Activated CD8-positive, alpha-beta memory T cell treated with anti-CD3 and anti-CD28 coated beads for 1 hour (primary cell): ENCODE data around the gene MMP17.

Experiments
- DNase-seq, 2 donors: peaks; one replicate each; pipeline ENCODE4 v3.0.0-alpha.2; 2020; ENCODE audit warnings: low read depth in 1 of 2; ENCODE audit errors: extremely low read depth in 1 of 2

MMP17 gene

DNA sequence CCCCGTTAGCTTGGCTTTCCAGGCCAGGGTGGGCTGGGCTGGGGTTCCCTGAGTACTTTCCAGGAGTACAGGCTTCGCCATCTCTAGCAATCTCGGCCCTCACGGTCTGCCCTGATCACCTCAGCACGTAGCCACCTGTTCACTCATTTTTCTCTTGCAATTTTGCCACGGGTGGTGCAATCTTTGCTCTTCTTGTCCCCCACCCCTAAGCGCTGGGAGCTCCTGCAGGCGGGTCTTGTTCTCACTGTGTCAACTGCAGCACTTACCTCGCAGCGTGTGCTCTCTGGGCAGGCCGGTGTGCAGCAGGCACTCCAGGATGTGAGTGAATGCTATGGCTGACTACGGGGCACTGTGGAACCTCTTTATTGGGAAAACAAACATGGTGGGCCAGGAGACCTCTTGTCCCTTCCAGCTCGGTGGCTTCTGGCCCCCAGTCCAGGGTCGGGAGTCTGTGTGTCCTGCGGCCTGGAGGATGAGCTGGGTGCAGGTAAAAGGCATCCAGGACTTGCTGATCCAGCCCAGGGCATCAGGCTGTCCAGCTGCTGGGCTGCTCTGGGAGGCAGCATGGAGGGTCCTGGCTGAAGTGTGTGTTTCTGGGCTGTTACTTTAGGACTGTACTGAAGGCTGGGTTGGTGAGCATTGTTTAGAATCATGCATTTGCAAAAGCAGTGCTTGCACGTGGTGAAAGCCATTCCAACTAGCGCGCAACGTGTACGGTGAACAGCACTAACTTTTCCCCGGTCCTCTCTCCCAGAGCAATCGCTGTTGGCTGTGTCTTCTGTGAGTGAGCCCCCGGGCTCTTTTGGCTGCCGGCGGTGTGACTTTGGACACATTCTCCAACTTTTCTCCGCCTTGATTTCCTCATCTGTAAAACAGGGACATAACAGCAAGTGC is 64.8 kb downstream of the MMP17 start:
- no peak for DNase-seq

DNA sequence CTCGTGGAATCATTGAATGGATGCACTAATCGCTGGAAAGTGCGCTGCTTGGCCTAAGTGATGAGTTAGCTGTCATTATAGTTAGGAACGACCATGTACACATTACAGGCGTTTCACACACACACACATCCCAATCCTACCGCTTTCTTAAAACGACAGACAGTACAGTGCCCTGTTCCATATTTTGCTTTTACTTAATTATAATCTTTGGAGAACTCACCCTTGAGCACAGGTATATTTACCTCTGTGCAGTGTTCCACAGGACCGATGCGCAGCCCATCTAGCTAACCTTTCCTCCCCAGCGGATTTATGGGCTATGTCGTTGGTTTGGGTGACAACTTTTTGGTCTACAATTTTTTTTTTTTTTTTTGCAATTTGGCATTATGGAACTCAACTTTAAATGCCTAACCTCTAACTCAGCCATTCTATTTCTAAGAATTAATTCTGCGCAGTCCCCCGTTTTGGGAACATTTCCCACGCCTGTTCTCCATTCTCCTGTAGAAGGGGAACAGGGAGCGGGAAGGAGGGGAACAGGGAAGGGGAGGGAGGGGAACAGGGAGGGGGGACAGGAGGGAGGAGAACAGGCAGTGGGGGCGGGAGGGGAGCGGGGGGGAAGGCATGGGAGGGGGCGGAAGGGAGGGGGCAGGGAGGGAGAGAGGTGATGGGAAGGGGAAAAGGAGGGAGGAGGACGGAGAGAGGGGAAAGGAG is 65.6 kb downstream of the MMP17 start:
- no peak for DNase-seq

DNA sequence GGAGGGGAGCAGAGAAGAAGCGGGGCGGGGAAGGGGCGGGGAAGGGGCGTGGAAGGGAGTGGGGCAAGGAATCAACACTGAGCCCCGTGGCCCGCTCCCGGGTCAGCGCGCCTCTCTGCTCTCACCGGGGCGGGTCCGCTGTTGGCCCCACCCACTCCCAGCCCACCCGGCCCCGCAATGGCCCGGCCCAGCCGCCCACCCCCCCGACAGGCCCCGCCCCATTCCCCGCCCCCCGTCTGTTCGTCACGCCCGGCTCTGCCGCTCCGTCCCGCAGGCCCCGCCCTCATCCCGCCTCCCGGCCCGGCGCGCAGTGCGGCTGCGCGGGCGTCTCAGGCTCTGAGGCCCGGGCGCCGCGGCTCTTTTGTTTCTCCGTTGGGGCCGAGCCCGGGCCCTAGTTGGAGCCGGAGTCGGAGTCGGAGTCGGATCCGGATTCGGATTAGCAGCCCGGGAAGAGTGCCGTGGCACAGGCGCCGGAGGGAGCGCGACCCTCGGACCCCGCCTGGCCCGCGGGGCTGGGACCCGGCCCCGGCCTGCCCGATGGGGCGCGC is 66.2 kb downstream of the MMP17 start, which contains the start of gene ULK1:
Gene ULK1 (plus strand): TSS at position 310 of the 548 bp plus-strand sequence. CDS start 380 bp downstream, outside the sequence.
- peak; percentile 76 to 92 for DNase-seq

DNA sequence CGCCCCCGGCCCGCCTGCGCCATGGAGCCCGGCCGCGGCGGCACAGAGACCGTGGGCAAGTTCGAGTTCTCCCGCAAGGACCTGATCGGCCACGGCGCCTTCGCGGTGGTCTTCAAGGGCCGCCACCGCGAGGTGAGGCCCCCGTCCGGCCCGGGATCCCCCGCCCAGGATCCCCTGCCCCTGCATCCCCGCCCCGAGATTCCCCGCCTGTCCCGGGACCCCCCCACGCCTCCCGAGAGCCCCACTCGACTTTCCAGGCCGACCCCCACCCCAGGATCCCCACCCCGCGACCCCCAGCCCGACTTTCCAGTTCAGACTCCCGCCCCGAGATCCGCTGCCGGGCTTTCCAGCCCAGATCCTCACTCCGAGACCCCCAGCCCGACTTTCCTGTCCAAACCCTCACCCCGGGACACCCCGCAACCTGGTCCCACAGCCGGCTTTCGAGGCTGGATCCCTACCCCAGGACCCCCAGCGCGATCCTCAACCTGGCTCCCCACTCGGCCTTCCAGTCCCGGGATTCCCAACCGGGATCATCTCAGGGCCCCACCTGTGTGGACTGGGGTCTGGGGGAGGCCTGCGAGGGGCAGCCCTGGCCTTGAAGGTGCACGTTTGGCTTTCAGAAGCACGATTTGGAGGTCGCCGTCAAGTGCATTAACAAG is 66.9 kb downstream of the MMP17 start:
- DNase-seq = no peak

DNA sequence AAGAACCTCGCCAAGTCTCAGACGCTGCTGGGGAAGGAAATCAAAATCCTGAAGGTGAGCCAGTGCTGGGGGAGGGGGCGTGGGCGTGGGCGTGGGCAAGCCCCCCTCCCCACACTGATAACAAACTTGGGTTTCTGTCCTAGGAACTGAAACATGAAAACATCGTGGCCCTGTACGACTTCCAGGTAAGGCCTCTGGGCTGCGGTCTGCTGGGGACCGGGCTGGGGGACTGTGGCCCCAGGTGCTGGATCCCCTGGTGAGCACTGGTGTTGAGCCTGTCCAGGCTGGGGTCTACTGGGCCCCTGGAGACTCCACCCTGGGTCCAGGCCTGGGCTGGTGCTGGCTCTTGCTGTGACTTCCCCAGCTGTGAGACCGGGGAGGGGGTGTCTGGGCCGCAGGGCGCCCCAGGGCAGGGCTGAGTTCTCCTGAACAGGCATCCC is 67.5 kb downstream of the MMP17 start:
- DNase-seq = no peak

DNA sequence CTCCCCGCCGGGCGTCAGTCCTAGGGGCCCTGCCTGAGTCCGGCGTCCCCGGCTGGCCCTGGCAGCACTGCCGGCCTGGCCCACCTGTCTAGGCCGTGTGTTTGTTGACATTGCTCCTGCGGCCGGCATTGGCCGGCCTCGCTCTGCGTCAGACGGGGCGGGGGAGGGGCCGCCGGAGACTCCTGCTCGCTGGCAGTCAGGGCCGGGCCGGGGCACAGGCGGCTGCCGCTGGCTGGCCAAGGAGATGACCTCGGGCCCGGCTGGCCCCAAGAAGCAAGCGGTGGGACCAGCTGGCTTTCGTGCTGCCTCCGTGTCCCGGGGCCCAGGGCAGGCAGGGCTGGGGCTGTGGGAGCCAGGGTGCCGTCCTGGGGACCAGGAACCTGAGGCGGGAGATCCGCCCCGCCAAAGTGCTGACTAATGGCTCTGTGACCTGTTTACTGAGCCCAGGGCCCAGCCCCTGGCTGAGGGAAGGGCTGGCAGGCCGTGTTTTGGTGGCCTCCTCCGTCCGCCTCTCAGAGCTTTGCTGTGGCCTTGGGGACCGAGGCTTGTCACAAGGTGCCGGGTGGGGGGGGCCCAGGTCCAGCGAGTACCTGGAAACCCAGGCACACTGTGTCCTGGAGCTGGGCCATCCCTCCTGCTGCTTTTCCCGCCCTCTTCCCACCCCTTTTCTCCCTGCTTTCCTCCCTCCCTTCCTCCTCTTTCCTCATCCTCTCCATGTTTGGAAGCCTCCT is 68.1 kb downstream of the MMP17 start:
- peak in 1 of 2 donors; percentile 45 for DNase-seq

DNA sequence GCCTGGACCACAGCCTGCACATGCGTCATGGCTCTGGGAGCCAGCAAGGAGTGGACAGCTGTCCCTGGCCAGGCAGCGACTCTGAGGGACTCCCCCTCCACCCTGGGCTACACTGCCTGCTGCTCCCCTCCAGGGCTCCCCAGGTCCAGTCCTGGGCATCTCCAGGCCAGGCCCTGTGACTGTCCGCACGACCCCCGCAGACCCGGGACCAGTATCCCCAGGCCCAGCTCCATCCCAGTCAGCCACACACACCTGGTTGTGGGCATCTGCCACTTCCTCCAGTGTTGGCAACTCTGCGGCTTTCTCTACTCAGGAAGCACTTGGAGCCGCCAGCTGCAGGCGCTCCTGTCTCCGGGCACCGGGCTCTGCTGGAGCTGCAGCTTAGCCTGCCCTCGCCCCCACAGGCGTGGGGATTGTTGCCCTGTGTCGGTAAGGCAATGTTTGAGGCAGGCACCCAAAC is 68.6 kb downstream of the MMP17 start:
- DNase-seq = no peak

DNA sequence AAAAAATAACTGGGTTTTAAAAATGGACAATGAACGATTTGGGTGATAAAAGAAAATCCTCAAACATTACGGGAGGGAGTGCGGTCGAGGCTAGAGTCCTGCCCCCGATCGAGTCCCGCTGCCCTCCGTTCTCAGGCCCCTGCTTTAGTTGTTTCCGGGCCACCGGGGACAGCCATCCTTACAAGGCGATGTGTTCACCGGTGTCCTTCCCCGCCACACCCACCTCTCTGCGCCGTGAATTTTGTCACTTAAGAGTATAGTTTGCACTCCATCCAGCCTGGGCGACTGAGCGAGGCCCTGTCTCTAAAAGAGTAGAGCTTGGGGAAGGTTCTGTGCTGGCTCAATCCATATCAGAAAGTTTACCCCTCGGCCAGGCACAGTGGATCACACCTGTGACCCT is 69.1 kb downstream of the MMP17 start:
- no peak for DNase-seq

DNA sequence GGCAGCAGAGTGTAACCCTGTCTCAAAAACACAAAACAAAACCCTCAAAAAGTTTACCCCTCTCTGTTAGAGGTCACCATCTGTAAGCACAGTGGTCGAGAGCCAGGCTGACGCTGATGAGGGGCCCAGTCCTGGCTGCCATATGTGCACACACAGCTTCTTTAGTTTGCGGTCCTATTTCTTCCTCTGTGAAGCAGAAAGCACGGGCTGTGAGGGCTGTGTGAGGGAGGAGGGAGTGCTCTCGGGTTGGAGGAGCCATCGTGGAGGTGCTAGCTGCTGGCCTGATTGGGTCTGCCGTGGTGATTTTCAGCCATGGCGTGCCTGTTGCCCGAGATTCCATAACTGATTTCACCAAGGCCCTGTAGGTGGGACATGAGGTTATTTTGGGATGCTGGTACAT is 69.7 kb downstream of the MMP17 start:
- DNase-seq = no peak

DNA sequence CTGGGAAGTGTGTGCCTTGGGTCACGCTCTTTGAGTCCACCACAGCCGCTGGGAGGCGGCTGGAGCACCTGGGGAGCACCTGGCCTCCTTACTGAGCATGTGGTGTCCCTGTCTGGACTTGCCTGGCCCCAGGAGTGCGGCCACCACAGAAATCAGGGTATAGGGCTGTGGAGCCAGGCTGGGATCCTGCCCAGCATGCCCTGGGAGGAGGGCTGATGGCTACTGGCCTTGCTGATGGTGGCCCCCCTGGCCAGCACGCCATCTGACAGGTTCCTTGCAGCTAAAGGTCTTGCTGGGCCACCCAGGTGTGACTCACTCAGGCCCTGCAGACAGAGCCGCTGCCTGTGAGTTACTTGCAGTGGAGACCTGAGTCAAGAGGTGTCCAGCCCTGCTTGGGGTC is 72.2 kb downstream of the MMP17 start:
- no peak for DNase-seq
